GM23248 (cell line): ENCODE measurements around the gene DLG3. TPM values are rescaled to one million over a fixed set of nuclear protein-coding genes. Genes with fewer than 3 reads are reported as not detected.

Experiments used
- DNase-seq: peaks from one replicate; pipeline ENCODE4 v3.0.0-alpha.2; 2015
- H2AFZ ChIP-seq: fragments of 200-600 bp; sonication (generic); 2 replicates; pipeline ENCODE4 v1.6.1; 2016; ENCODE audit warnings: antibody characterized with exemption
- H3F3A ChIP-seq: fragments of 200-600 bp; sonication (generic); 2 replicates; pipeline ENCODE4 v1.6.1; 2016; ENCODE audit warnings: mild to moderate bottlenecking, antibody characterized with exemption, mixed run types; ENCODE audit not compliant: insufficient read depth
- H3K27ac ChIP-seq: fragments of 200-600 bp; sonication (generic); 2 replicates; pipeline ENCODE4 v1.5.1; 2016; ENCODE audit warnings: mild to moderate bottlenecking
- H3K27me3 ChIP-seq: fragments of 200-600 bp; sonication (generic); replicated peaks from 2 replicates; pipeline ENCODE4 v1.6.1; 2016; ENCODE audit warnings: mild to moderate bottlenecking; ENCODE audit not compliant: insufficient read depth
- H3K36me3 ChIP-seq: fragments of 200-600 bp; sonication (generic); 2 replicates; pipeline ENCODE4 v1.6.1; 2016; ENCODE audit warnings: low read depth, mild to moderate bottlenecking
- H3K4me1 ChIP-seq: fragments of 200-600 bp; sonication (generic); 2 replicates; pipeline ENCODE4 v1.6.1; 2016; ENCODE audit warnings: mild to moderate bottlenecking; ENCODE audit not compliant: insufficient read depth
- H3K4me2 ChIP-seq: fragments of 200-600 bp; sonication (generic); one replicate; pipeline ENCODE4 v1.6.1; 2016; ENCODE audit warnings: mild to moderate bottlenecking; ENCODE audit not compliant: unreplicated experiment
- H3K4me3 ChIP-seq: fragments of 200-600 bp; sonication (generic); 2 replicates; pipeline ENCODE4 v1.5.1; 2016; ENCODE audit warnings: mild to moderate bottlenecking
- H3K79me2 ChIP-seq: fragments of 200-600 bp; sonication (generic); 2 replicates; pipeline ENCODE4 v1.6.1; 2016; ENCODE audit warnings: mild to moderate bottlenecking; ENCODE audit not compliant: insufficient read depth
- H3K9ac ChIP-seq: fragments of 200-600 bp; sonication (generic); 2 replicates; pipeline ENCODE4 v1.6.1; 2016; ENCODE audit warnings: mild to moderate bottlenecking
- H3K9me2 ChIP-seq: fragments of 200-600 bp; sonication (generic); 2 replicates; pipeline ENCODE4 v1.6.1; 2016; ENCODE audit warnings: mixed run types, mild to moderate bottlenecking, moderate library complexity; ENCODE audit not compliant: insufficient read depth
- H3K9me3 ChIP-seq: fragments of 200-600 bp; sonication (generic); one replicate; pipeline ENCODE4 v1.6.1; 2017; ENCODE audit warnings: low read depth
- H4K20me1 ChIP-seq: fragments of 200-600 bp; sonication (generic); 2 replicates; pipeline ENCODE4 v1.6.0; 2016; ENCODE audit not compliant: insufficient read depth
- EZH2 ChIP-seq: fragments of 200-600 bp; sonication (generic); IDR thresholded peaks from 2 replicates; pipeline ENCODE4 v1.6.1; 2018; ENCODE audit warnings: antibody characterized with exemption, mild to moderate bottlenecking; ENCODE audit not compliant: insufficient read depth, poor library complexity, severe bottlenecking
- EZH2phosphoT487 ChIP-seq: fragments of 200-600 bp; sonication (generic); IDR thresholded peaks from 2 replicates; pipeline ENCODE4 v1.6.1; 2018; ENCODE audit warnings: antibody characterized with exemption, moderate library complexity, mild to moderate bottlenecking, low read depth; ENCODE audit not compliant: insufficient read depth
- WGBS, 2 experiments: methylation state at CpG; one replicate each; pipeline ENCODE4 v1.1.6; 2015 to 2017; ENCODE audit warnings: low lambda C conversion rate in 2 of 2, low coverage in 1 of 2; ENCODE audit errors: missing lambda C conversion rate in 2 of 2; 5-methylcytosine and 5-hydroxymethylcytosine counted together
- in situ Hi-C: fragments of 300-500 bp; cut with MboI; formaldehyde crosslinking; loops from 2 replicates; pipeline ENCODE4 v1.15.0; 2020
- polyA plus RNA-seq: library from polyadenylated mRNA; unstranded; fragments of >200 nt; fragmentation: Nextera tagmentation; extraction: Ambion mirVana; gene quantifications from 2 replicates; pipeline ENCODE4 v1.2.1, GENCODE V29; 2016
- total RNA-seq: library from RNA; depleted of rRNA; stranded (reverse); fragments of >200 nt; shearing (Covaris generic); gene quantifications from 2 replicates; pipeline ENCODE4 v1.2.3, GENCODE V29; 2014

The DLG3 gene
- total and polyA plus RNA-seq, 2 experiments from 2014 or later, result 1.7 to 1.9 TPM

- Histone ChIP-seq H3K9ac (no peak overlapping the region), H3K27me3 (no peaks in the 10 kb centered on the region), H2AFZ (no peak overlapping the region), H3F3A (no peaks in the 10 kb centered on the region), H3K79me2 (no peaks in the 10 kb centered on the region), H4K20me1 (no peaks in the 10 kb centered on the region), H3K9me3 (no peaks in the 10 kb centered on the region), H3K9me2 (no peaks in the 10 kb centered on the region), H3K36me3 (no peaks in the 10 kb centered on the region), H3K27ac (no peak overlapping the region), H3K4me2 (no peak overlapping the region), H3K4me3 (no peak overlapping the region), H3K4me1 (no peaks in the 10 kb centered on the region)
- TF ChIP-seq EZH2phosphoT487 (no peak), EZH2 (no peak)
- 95 to 100% methylated on average over 1 to 2 of the region's 2 CpGs for WGBS, 2 experiments
- no peak for DNase-seq
- in situ Hi-C loops, result no loop called here
Measured at GRCh38 chrX:70410921-70411320, 33.7 kb upstream of the DLG3 start.

- no peak overlapping the region for H3K4me3 ChIP-seq
- TF ChIP-seq EZH2 (no peak), EZH2phosphoT487 (no peak)
- H3K36me3 ChIP-seq, result no peaks in the 10 kb centered on the region
- in situ Hi-C loops, result no loop called here
- no peaks in the 10 kb centered on the region for H3K27me3 ChIP-seq
- no peaks in the 10 kb centered on the region for H3K79me2 ChIP-seq
- H2AFZ ChIP-seq, result no peak overlapping the region
- H3K9ac ChIP-seq, result no peak overlapping the region
- no peak overlapping the region for H3K27ac ChIP-seq
- WGBS, 2 experiments, result 93 to 97% methylated on average over 3 of the region's 3 CpGs
- H3K4me1 ChIP-seq, result no peaks in the 10 kb centered on the region
- no peaks in the 10 kb centered on the region for H3K9me3 ChIP-seq
- H3F3A ChIP-seq, result no peaks in the 10 kb centered on the region
- H3K9me2 ChIP-seq, result no peaks in the 10 kb centered on the region
- no peaks in the 10 kb centered on the region for H4K20me1 ChIP-seq
- no peak overlapping the region for H3K4me2 ChIP-seq
- no peak for DNase-seq
Measured at GRCh38 chrX:70411475-70411874, 33.2 kb upstream of the DLG3 start.

GRCh38 chrX:70421618-70422017 lies 23.0 kb upstream of the DLG3 start:
- Histone ChIP-seq H3K27ac (no peak overlapping the region), H3K27me3 (no peaks in the 10 kb centered on the region), H3K9me3 (no peaks in the 10 kb centered on the region), H3K9ac (no peak overlapping the region), H3K36me3 (no peaks in the 10 kb centered on the region), H3K79me2 (no peaks in the 10 kb centered on the region), H3K4me1 (no peaks in the 10 kb centered on the region), H3K4me2 (no peak overlapping the region), H4K20me1 (no peaks in the 10 kb centered on the region), H3K9me2 (no peaks in the 10 kb centered on the region), H3K4me3 (no peak overlapping the region), H2AFZ (no peak overlapping the region), H3F3A (no peaks in the 10 kb centered on the region)
- no peak for DNase-seq
- in situ Hi-C loops, result no loop called here
- no peak for TF ChIP-seq EZH2
- no peak for TF ChIP-seq EZH2phosphoT487
- 29 to 33% methylated on average over 1 to 2 of the region's 2 CpGs for WGBS, 2 experiments

GRCh38 chrX:70422851-70423341 lies 21.7 kb upstream of the DLG3 start, which contains the start of gene GDPD2:
Gene GDPD2 (plus strand): TSS chrX:70423314. CDS start chrX:70424985, 1,671 bp downstream.
- Histone ChIP-seq H3K9me3 (no peaks in the 10 kb centered on the region), H3K27ac (no peak within 1 kb of the TSS), H3K4me2 (no peak within 1 kb of the TSS), H4K20me1 (no peaks in the 10 kb centered on the region), H3K4me3 (no peak within 1 kb of the TSS), H2AFZ (no peak within 1 kb of the TSS), H3K9ac (no peak within 1 kb of the TSS), H3K79me2 (no peaks in the 10 kb centered on the region), H3K36me3 (no peaks in the 10 kb centered on the region), H3K27me3 (no peaks in the 10 kb centered on the region), H3F3A (no peaks in the 10 kb centered on the region), H3K9me2 (no peaks in the 10 kb centered on the region), H3K4me1 (no peaks in the 10 kb centered on the region)
- in situ Hi-C loops, result no loop called here
- no peak for DNase-seq
- no peak for TF ChIP-seq EZH2
- TF ChIP-seq EZH2phosphoT487, result no peak
- WGBS, 2 experiments, result 30 to 65% methylated on average over 2 to 11 of the region's 11 CpGs
